ENCODE results near the gene KCNJ13. TPM values are rescaled to one million over a fixed set of nuclear protein-coding genes. Genes with fewer than 3 reads are reported as not detected.

KCNJ13 gene
- total RNA-seq, 1 experiment from 2014 or later: not detected

GRCh38 chr2:232731470-232731869 is 44.9 kb downstream of the KCNJ13 start:
- Histone ChIP-seq H3K9me2 (ENCODE audit: insufficient read depth) (no peaks in the 10 kb centered on the region), H3K9me3 (ENCODE audit: insufficient read depth, low read depth) (no peaks in the 10 kb centered on the region), H4K20me1 (ENCODE audit: insufficient read depth) (peaks cover 47% of the 10 kb centered on the region), H3K79me2 (ENCODE audit: low read depth) (peaks cover 50% of the 10 kb centered on the region), H3K4me3 (no peak overlapping the region), H3K4me2 (no peak overlapping the region), H3K36me3 (ENCODE audit: low read depth) (peaks cover 47% of the 10 kb centered on the region), H3K4me1 (replicated peaks; ENCODE audit: insufficient read depth) (no peaks in the 10 kb centered on the region), H3K27me3 (ENCODE audit: insufficient read depth, low read depth) (no peaks in the 10 kb centered on the region), H2AFZ (no peak overlapping the region), H3F3A (ENCODE audit: insufficient read depth, low read depth) (peaks cover 8% of the 10 kb centered on the region), H3K27ac (no peak overlapping the region)
- intact Hi-C loops (cut with micrococcal nuclease; ENCODE audit: unreplicated experiment): no loop called here
- BruUV-seq (replicated peaks): no TSS peak
- POLR2A ChIA-PET (ENCODE audit: unreplicated experiment): no interaction called here
- CTCF ChIA-PET: interaction anchor here (0.7 kb wide), 1 partner anchor 370 kb away, joined by 3 read pairs; no protein-coding TSS in a partner anchor
- no peak for DNase-seq
- no peak for TF ChIP-seq CTCF (conservative IDR thresholded peaks at IDR 0.05)
- no peak for TF ChIP-seq EZH2 (IDR thresholded peaks at IDR 0.05; ENCODE audit: low read depth)

- Histone ChIP-seq H3K4me3 (no peak overlapping the region), H4K20me1 (ENCODE audit: insufficient read depth) (peaks cover 56% of the 10 kb centered on the region), H3K27ac (no peak overlapping the region), H3K4me2 (no peak overlapping the region), H3K9me3 (ENCODE audit: insufficient read depth, low read depth) (no peaks in the 10 kb centered on the region), H3K36me3 (ENCODE audit: low read depth) (peaks cover 41% of the 10 kb centered on the region), H3K9me2 (ENCODE audit: insufficient read depth) (no peaks in the 10 kb centered on the region), H3K27me3 (ENCODE audit: insufficient read depth, low read depth) (no peaks in the 10 kb centered on the region), H2AFZ (no peak overlapping the region), H3F3A (ENCODE audit: insufficient read depth, low read depth) (peaks cover 10% of the 10 kb centered on the region), H3K79me2 (ENCODE audit: low read depth) (peaks cover 60% of the 10 kb centered on the region), H3K4me1 (replicated peaks; ENCODE audit: insufficient read depth) (no peaks in the 10 kb centered on the region)
- ChIA-PET POLR2A (ENCODE audit: unreplicated experiment) (no interaction called here), CTCF (no interaction called here)
- TF ChIP-seq CTCF (conservative IDR thresholded peaks at IDR 0.05) (no peak), EZH2 (IDR thresholded peaks at IDR 0.05; ENCODE audit: low read depth) (no peak)
- intact Hi-C loops (cut with micrococcal nuclease; ENCODE audit: unreplicated experiment): no loop called here
- DNase-seq: no peak
- no TSS peak for BruUV-seq (replicated peaks)
Measured at GRCh38 chr2:232728785-232729184, 47.6 kb downstream of the KCNJ13 start.

GRCh38 chr2:232723027-232723426 is 53.3 kb downstream of the KCNJ13 start:
- BruUV-seq (replicated peaks): no TSS peak
- Histone ChIP-seq H3K27ac (no peak overlapping the region), H3K4me2 (no peak overlapping the region), H3K4me1 (replicated peaks; ENCODE audit: insufficient read depth) (no peaks in the 10 kb centered on the region), H3K79me2 (ENCODE audit: low read depth) (peaks cover 85% of the 10 kb centered on the region), H4K20me1 (ENCODE audit: insufficient read depth) (peaks cover 64% of the 10 kb centered on the region), H3K36me3 (ENCODE audit: low read depth) (peaks cover 46% of the 10 kb centered on the region), H3K4me3 (no peak overlapping the region), H3F3A (ENCODE audit: insufficient read depth, low read depth) (peaks cover 9% of the 10 kb centered on the region; the same call in 1 of the 2 replicates), H3K27me3 (ENCODE audit: insufficient read depth, low read depth) (no peaks in the 10 kb centered on the region), H3K9me2 (ENCODE audit: insufficient read depth) (no peaks in the 10 kb centered on the region), H3K9me3 (ENCODE audit: insufficient read depth, low read depth) (no peaks in the 10 kb centered on the region), H2AFZ (no peak overlapping the region)
- DNase-seq: no peak
- ChIA-PET CTCF (no interaction called here), POLR2A (ENCODE audit: unreplicated experiment) (no interaction called here)
- TF ChIP-seq CTCF (conservative IDR thresholded peaks at IDR 0.05): no peak
- TF ChIP-seq EZH2 (IDR thresholded peaks at IDR 0.05; ENCODE audit: low read depth): no peak
- intact Hi-C loops (cut with micrococcal nuclease; ENCODE audit: unreplicated experiment): no loop called here
